ENCODE measurements around the gene COL4A2.
A peak's percentile ranks its signal among the peaks of the same experiment; 100 is the strongest.

The COL4A2 gene

DNA sequence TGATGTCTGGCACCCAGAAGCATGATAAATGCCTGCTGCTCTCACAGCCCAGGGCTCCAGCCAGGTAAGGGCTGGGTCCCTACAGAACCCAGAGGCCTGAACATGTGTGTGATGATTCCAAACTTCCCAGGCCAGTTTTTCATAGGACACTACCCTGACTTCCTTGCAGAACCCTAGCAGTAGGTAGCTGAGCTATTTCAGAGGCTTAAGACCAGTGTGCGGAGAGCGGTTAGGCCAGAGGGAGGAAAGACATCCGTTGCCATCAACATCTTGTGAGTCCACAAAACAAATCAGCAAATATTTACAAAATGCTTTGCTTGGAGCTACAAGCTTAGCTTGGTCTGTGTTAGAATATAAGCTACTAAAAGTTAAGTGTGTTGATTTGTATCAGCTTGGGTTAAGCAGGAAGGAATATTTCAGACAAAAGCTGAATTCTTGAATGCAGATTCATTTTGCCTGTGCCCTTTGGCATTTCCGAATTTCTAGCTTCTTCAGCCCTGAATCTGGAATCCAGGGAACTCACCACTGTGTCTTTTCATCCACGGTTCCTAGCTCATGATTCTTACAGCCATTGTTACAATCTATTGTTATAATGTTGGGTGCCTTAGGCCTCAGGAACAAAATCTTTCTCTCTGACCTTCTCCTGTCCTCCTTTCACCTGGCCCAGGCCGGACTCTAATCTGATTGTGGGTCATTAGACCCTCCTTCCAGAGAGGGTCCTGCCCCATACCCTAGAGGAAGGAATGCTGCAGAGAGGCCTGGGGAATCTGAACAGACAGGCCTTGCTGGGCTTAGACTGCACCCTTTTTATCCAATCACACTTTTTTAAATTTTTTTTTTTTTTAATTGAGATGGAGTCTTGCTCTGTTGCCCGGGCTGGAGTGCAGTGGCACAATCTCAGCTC, 242.1 kb downstream of the COL4A2 start:
- DNase-seq, result no peak

DNA sequence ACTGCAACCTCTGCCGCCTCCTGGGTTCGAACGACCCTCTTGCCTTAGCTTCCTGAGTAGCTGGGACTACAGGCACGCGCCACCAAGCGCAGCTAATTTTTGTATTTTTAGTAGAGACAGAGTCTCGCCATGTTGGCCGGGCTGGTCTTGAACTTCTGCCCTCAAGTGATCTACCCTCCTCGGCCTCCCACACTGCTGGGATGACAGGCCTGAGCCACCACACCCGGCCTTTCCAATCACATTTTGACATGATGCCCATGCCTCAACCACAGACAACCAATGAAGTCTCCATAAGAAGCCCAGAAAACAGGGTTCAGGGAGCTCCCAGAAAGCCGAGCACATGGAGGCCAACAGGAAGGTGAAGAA, 242.7 kb downstream of the COL4A2 start:
- no peak for DNase-seq

DNA sequence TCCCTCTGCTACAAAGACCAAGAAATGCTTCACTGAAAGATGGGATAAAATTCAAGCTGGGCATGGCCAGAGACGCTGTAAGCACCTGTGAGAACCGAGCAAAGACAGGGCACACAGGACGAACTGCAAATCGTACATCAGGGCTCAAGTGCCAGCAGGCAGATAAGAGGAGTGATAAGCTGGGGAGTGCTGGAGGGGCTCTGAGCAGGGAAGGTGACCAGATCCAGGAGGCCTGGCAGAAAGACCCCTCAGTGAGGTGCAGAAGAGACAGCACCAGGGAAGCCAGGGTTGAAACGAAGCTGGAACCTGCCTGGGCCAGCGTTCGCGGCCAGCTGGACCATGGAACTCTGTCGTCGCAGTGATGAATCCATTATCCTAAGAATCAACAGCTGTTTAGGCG, 244.2 kb downstream of the COL4A2 start:
- DNase-seq, result no peak

DNA sequence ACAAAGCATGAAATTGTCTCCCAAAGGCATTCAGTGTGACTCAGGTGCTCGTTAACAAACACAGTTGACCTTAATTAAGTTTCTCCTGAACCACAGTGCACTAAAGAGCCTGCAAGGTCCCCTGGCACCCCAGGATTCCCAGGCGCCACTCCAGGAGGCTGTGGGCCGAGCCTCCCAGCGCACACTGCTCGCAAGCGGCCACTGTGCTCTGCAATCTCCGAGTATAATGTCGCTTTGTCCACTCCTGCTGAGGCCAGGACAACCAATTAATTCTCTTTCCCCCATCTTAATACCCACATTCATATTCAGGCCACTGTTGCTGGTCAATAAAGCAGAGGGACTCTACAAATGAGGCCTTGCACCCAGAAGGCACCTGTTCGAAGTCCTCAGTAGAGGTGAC, 245.7 kb downstream of the COL4A2 start:
- no peak for DNase-seq

DNA sequence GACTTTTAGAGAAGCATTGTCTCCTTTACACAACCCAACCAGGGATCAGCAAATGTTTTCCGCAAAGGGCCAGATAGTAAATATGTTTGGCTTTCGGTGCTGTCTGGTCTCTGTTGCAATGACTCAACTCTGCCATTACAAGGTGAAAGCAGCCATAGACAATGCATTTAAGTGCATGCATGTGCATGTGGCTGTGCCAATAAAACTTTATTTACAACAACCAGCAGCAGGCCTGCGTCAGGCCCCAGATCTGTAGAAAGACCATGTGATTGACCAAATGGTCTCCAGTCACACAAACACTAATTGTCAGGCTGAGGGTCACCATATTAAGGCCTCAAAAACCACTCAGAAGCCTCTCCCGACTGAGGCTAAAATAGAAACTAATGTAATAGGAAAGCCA, 246.3 kb downstream of the COL4A2 start:
- no peak for DNase-seq

DNA sequence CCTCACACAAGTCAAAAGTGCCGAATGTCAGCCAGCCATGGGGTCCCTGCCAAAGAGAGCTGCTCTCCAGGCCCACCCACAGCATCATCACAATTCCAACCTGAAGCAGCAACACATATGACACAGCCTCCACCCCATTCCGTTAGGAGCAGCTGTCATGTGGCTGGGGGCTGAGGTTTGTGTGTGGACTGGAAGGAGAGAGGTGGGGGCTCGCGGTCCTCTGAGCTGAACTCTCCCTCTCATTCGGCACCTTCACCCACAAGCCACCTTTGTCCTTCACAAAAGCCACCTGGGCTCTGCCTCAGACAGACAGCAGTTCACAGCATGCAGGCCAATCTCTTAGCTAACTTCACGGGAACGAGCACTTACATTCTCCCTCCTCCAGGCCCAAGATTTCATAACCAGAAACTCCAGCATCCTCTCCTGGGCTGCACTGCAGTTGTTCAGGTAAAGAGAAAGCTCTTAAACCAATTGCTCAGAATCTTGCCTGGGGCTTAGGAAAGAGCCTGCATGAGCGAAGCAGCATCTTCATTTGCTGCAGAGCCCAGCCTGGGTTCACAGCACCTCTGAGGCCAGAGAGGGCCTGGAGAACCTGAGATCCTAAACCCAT, 247.2 kb downstream of the COL4A2 start:
- no peak for DNase-seq

DNA sequence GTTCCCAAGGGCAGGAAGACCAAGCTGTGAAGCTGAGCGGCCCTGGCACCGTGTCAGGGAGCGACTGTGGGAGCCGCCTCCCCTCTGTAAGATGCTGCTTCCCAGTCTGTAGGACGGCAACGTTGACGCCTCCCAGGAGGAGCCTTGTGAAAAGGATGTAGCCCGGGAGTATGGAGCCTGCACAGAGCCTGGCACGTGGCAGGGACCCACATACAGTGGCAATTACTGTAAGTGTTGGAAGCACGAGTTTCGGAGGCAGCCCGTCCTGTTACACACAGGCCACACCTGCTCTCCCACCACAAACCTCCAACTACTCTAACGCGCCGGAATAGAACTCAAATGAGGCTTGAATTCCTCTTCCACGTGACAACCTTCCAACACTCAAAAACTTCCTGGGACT, 247.9 kb downstream of the COL4A2 start:
- DNase-seq, result no peak

DNA sequence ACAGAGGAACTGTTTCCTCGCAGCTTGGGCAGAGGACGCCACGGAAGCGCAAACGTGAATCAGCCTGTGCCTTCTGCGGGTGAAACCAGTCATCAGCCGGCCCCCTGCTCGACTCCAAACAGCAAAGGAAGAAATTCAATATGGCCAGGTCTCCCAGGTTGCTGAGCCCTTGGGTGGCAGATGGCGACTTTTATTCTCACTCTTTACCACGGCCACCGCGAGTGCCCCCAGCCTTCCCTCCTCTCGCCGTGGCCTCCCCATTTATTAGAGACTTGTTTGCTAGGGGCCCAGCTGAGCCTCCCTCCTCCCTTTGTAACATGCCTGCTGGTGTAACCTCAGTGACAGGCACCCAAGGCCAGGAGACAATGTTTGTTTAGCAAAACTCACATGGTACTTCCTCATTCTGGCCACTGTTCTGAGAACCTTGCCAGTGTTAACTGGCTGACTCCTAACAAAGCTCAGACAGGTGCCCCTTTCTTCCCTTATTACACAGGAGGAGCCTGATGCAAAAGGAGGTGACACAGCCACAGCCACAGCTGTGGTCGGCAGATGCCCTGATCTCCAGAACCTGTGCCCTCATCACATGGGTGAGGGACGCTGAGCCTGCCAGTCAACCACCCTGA, 248.6 kb downstream of the COL4A2 start:
- no peak for DNase-seq

DNA sequence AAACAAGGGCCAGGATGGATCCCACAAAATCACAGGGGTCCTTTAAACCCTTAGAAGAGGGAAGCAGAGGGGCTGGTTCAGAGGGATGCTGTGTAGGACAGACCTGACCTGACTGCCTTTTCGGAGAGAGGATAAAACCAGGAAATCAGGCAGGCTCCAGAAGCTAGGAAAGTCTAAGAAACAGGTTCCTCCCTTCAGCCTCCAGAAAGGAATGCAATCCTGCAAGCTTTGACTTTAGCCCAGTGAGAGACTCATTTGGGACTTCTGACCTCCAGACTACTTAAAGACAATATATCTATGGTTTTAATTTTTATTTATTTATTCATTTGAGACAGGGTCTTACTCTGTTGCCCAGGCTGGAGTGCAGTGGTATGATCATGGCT, 249.1 kb downstream of the COL4A2 start:
- no peak for DNase-seq

DNA sequence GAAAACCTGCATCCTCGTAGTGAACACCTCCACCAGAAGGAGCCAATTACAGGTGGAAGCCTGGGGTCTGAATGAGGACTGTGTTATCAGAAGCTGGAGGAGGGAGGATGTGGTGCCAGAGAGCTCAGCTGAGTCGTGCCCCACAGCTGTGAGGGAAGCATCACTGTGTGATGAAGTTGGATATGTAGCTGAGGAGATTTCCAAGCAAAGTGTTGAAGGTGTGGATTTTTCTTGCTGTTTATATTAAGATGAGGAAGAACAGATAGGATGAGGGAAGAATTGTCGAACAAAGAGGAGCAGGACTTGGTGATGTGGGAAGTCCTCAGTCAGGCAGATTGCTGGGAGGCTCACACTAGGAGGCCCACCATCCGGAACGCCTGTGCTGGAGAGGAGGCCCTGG, 250.0 kb downstream of the COL4A2 start:
- no peak for DNase-seq

DNA sequence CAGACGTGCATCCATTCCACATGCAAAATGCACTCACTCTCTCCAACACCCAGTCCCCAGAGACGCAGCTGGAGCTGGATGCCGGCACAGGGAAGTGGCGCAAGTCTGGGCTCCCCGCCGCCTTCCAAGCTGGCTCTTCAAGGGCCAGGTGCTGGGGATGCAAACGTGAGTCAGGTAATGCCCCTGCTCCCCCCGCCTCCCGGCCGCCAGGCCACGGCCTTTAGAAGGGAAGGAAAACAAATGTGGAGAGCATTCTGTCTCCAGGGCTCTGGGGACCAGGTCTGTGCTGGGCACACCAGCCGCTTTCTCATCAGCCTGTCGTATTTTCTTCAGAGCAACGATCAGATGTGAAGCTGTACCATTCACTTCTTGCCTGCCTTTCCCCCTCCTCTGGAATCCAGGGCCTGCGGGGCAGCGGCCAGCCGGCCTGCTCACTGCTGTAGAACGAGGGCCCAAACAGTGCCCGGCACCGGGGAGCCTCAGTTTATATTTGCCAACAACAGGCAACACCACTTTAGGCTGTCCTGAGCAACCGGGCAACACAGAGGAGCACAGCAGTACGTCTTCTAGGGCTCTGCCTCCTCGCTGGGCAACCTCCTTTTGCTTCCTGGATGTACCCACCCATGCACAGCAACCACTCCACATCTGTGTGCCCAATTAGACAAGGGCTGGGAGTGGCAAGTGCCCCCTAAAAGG, 250.7 kb downstream of the COL4A2 start:
- DNase-seq, result no peak

DNA sequence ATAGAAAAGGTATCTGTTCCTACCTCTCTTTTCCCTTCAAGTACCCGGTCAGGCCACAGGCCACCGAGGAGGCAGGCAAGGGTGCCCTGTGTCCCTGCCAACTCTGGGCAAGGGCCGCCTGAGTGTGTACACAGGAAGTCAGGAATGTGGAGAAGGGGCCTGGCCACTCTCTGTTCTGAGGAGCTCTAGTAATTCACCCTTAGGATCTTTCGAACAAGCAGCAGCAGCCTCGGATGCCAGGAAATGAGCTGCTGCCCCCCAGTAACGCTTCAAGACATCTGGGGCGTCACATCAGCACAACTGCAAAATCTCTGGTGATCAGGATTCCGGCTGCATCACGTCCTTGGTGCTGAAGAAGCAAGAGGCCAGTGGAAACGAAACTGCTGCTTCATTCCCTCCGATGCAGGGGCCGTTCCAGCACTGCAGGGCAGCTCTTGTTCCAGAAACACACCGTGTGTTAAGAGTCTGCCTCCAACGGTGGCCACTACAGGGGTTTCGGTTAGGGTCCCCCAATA, 252.4 kb downstream of the COL4A2 start:
- DNase-seq, result no peak

DNA sequence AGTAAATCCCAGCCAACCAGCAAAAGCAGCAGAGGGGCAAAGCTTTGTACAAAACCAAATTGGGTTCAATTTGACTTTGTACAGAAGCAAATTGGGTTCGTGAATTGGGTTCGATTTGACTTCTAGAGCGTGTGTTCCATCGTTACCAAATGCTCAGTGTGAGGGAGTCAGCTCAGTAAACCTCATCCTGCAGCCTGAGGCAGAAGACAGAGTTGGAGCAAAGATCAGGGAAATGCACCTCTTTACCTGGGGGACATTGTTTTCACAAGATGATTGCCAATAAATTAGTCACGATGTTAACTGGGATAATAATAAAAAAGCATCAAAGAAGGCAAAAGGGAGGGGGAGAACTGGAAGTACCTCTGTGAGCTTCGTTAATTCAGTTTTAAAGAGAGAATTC, 252.9 kb downstream of the COL4A2 start:
- no peak for DNase-seq

DNA sequence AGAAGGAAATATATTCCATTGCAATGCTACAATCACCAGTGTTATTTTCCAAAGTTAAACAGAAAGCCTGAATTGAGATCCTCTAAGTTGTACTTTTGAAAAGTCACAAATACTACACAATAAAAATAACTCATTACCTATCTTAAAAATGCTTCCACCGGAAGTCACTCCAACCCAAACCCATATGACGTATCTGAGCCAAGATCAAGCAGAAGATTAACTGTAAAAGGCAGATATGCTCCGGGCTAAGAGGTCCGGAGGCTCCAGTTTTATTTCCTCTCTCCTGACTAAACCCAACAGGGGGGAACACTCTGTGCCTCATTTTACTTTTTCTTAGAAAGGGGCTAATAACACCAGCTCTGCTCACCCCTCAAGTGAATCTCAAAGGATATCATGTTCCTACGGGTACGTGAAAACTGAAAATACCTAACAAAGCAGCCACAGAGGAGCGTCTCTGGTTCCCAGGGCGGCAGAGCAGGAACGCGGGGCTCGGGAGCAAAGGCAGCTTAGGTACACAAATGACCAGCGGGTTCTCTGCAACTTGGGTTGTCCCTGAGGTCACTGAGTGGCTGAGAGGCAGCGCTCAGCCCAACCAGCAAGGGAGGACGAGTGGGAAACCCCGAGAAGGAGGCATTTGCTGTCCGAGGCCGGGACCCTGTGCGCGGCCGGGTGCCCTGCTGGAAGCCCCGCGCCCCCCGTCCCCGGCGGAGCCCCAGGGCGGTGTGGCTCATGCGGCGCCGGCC, 253.7 kb downstream of the COL4A2 start:
- peak; percentile 20 for DNase-seq

DNA sequence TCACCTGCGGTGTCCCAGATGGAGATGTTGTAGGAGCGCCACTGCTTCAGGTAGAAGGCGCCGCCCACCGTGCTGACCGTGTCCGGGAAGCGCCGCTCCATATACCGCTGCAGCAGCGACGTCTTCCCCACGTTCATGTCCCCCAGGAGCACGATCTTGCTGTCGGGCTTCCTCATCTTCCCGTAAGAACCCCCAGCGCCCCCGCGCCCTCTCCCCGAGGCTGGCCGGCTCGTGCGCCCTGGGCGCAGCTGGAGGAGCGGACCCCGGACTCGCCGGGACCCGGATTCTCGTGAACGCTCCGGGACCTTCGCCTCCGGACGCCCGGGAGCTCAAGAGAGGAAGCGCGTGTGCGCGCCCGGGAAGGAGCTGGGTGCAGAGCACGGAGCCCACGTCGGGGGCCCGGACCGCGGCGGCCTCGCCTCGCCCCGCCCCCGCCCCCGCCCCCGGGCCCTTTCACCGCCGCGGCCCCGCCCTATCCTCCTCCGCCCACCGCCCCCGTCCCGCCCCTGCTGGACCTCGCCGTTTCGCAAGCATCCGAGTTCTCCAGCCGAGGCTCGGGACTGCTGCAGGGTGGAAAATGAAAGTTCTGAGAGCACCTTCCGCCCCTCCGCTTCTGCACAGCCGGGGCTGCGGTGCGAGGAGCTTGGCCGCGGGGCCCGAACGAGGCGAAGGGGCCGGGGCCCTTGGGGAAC, 254.4 kb downstream of the COL4A2 start, which contains the start of gene RAB20:
TSS of gene RAB20 (minus strand) at position 379 of the 692 bp plus-strand sequence. CDS start at position 176, 203 bp downstream.
- DNase-seq, result peak; percentile 76

DNA sequence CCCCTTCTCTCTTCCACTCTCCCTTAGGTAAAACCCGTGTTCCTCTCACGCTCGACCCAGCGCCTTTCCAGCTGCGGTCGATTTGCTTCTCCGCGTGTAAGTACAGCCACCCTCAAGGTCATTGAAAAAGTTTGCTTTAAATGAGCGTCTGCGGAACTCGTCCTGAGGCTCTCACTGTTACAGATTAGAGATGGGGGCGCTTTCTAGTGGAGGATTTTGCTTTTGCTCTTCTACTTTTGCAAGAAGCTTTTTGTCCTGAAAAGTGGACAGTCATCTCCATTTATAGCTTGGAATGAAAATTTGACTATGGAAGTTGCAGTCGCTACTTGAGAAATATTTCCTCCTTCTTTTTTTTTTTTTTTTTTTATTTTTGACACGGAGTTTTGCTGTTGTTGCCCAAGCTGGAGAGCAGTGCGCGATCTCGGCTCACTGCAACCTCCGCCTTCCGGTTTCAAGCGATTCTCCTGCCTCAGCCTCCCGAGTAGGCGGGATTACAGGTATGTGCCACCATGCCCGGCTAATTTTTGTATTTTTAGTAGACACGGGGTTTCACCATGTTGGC, 255.0 kb downstream of the COL4A2 start:
- peak; percentile 15 for DNase-seq
